Jurkat, Clone E6-1 (cell line): Measurements from ENCODE around the gene LBP.

Experiments
- DNase-seq: peaks from one replicate; pipeline ENCODE4 v3.0.0-alpha.2; 2011; ENCODE audit warnings: low read depth, low spot score
- H3K4me3 ChIP-seq: 2 replicates; pipeline ENCODE4 v1.5.1; 2011; ENCODE audit warnings: mild to moderate bottlenecking, low read length, control low read depth, moderate library complexity

The LBP gene

GRCh38 chr20:38343311-38344106 lies 2.8 kb upstream of the LBP start:
- no peak for DNase-seq
- H3K4me3 ChIP-seq = no peak overlapping the region

DNA sequence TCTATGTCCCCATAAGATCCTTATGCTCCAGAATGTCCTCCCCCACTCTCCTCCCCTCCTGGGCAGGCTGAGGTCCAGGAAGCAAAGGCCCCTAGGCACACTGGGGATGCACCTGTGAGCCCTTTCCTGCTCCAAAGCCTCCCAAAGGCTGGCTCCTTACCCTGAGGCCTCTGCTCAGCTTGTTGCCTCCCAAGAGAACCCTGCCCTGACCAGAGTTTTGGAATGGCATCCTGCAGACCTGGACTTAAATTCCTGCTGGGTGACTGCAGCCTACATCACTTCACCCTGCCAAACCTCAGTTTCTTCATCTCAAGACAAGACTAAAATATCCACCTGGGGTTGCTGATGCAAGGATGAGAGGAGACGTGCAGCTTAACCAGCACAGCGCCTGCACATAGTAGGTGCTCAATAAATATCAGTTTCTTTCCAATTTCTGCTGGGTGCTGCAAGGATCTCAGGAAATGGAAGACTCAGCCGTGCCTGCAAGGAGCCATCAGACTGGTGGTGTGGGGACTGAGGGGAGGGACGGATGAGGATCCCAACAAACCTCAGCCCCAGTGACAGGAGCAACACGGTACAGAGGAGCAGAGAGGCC lies 2.1 kb upstream of the LBP start:
- no peak for DNase-seq
- no peak overlapping the region for H3K4me3 ChIP-seq

DNA sequence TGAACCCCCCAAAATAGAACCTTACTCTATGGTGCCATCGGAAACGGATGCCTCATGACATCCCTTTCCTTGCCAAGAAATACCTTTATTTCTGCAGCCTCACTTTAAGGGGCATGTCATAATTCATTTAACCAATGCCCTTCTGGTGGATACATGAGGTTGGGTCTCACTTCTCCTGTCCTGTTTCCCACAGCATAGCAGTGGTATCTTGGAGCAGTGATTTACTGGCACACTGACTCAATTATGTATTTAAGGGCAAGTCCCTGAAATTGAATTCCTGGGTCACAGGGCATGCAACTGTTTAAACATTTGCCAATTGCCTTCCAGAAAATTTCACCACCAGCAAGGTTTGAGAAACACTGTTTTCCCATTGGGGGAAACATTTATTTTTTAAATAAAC lies 639 bp upstream of the LBP start:
- no peak for DNase-seq
- no peak overlapping the region for H3K4me3 ChIP-seq

GRCh38 chr20:38346741-38347140 lies 459 bp downstream of the LBP start:
- H3K4me3 ChIP-seq = no peak overlapping the region
- DNase-seq = no peak

DNA sequence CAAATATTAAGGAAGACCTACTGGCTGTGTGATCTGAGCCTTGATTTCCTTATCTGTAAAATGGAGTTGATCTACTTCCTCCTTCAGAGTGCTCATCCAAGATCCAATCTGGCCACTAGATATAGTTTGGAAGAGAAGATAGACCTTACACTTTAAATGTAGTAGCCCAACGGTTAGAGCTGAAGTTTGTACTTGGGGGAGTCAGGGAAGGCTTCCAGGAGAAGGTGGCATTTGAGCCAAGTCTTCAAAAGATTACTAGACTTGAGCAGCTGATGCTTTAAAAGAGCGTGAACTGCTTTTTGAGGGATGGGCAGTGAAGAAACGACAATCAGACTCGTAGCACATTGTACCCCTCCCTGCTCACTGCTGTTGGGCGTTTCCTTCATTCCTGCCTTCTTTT lies 3.6 kb downstream of the LBP start:
- H3K4me3 ChIP-seq = no peak overlapping the region
- DNase-seq = no peak

DNA sequence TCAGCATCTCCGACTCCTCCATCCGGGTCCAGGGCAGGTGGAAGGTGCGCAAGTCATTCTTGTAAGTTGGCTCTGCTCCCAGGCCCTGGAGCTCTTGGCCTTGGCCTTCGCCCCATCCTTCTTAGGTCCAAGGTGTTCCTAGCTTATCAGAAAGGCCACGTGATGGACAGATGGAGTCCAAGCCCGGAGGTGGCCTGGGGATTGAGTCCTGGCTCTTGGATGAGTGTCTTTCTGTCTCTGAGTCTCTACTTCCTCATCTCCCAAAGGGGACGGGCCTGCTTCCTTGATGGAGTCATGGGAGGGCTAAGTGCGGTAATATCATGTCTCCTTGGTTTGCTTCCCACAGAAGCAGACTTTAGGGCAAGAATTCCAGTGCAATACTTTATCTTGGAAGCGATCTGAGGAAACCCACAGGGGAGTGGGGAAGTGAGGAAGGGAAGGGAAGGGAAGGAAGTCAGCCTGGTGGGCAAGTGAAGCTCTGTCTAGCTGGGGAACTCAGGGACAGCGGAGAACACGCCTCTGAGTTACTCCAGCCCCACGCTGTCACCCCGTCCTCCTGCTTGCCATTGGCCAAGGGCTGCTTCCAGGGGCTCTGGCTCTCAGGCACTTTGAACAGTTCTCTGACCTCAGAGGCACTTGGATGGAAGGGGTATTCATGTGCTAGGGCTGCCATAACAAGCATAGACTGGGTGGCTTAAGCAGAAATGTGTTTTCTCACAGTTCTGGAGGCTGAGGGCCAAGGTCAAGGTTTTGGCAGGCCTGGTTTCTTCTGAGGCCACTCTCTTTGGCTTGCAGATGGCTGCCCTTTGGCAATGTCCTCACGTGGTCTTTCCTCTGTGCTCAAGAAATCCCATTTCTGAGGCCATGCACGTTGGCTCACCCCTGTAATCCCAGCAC lies 4.8 kb downstream of the LBP start:
- H3K4me3 ChIP-seq = no peak overlapping the region
- DNase-seq = no peak

DNA sequence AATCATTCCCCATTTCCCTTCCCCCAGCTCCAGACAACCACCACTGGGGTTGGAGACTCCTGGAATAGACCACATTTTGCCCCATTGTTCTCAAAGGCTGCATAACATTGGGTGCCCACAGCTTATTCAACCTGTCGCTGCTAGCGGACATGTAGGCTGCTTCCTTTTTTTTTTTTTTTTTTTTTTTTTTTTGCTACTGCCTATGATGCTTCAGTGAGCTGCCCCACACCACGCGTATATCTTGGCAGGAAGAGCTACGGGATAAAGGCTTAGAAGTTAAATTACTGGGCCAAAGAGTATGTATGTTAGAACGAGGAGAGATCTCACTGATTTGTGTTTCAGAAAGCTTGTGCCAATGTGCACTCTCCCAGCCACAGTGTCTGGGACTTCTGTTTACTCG lies 7.0 kb downstream of the LBP start:
- DNase-seq = no peak
- no peak overlapping the region for H3K4me3 ChIP-seq

GRCh38 chr20:38354227-38354626 lies 7.9 kb downstream of the LBP start:
- DNase-seq = no peak
- no peak overlapping the region for H3K4me3 ChIP-seq

DNA sequence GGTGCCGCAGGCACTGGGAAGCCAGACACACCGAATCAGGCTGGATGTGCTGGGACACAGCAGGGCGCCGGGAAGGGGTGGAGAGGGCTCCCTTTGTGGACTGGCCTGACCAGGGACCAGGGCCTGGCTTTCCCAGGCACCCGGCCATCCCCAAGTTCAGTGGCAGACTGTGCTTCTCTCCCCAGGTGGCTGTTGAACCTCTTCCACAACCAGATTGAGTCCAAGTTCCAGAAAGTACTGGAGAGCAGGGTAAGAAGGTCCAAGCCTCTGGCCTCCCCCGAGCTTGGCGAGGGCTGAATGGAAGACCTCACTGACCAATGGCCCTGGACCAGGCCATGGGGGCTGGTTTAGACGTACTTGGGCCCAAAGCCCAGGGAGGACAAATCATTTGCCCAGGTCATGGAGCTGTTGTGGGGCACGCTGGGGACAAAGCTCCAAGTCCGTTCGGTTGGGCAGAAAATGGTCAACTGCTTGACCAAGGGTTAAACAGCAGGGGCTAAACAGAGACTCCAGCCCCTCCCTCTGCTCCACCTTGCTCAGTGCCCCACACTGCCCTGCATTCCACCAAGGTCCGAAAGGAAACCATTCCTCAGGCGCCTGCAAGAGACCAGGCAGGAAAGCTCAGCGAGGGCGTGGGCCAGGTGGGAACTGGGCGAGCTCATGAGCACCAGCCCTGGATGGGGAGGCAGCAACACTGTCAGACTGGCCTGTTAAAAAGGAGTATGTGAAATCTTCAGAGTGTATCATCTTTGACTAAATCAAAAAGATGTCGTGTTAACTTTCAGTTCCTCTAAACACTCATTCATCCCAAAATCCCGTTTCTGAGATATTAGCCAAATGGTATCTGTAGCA lies 9.1 kb downstream of the LBP start:
- DNase-seq = no peak
- no peak overlapping the region for H3K4me3 ChIP-seq

DNA sequence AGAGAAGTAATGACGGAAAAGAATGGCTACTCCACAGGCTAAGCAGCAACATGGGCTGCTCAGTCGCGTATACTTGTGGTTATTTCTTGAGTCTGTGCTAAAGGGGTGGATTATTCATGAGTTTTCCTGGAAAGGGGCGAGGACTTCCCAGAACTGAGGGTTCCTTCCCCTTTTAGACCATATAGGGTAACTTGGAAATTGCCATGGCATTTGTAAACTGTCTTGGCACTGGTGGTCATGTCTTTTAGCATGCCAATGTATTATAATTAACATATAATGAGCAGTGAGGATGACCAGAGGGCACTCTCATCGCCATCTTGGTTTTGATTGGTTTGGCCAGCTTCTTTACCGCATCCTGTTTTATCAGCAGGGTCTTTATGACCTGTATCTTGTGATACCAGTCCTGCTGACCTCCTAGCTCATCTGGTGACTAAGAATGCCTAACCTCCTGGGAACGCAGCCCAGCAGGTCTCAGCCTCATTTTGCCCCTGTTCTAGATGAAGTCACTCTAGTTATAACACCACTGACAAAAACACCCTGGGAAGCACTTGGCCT lies 11.4 kb downstream of the LBP start:
- no peak for DNase-seq
- no peak overlapping the region for H3K4me3 ChIP-seq

GRCh38 chr20:38358556-38358955 lies 12.3 kb downstream of the LBP start:
- DNase-seq = no peak
- H3K4me3 ChIP-seq = no peak overlapping the region

DNA sequence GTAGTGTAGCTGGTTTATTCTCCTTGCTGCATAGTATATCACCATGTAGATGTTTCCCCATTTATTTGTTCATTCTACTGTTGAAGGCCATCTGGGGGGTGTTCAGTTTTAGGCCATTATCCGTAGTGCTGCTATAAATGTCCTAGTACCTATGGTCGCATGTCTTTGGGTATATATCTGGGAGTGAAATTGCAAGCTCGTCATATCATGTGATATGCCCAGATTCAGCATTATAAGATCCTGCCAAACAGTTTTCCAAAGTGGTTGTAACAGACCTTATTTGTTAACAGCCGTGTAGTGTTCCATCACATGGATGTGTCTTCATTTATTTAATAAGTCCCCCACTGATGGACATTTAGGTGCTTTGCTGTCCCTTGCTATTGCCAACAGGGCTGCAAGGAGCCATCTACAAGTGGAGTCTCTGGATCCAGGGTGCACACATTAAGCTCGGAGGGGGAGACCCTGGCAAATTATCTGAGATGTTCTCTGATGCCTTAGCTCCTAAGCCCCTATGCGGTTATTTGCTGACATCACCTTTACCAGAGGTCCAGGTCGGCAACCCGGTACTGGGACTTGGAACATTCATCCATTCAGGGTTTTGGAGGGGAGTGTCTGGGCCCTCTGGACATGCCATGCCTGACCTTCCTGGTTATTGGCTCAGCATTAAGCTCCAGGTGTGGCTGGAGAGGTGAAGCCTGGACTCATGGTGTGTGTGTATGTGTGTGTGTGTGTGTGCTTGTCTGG lies 16.9 kb downstream of the LBP start:
- H3K4me3 ChIP-seq = no peak overlapping the region
- DNase-seq = no peak

- no peak overlapping the region for H3K4me3 ChIP-seq
- peak; percentile 27 for DNase-seq
These were observed 23.1 kb downstream of the LBP start for GRCh38 chr20:38369389-38369788.

- no peak for DNase-seq
- H3K4me3 ChIP-seq = no peak overlapping the region
These were observed 26.5 kb downstream of the LBP start for GRCh38 chr20:38372806-38373205.

- no peak for DNase-seq
- H3K4me3 ChIP-seq = no peak overlapping the region
These were observed 27.1 kb downstream of the LBP start for GRCh38 chr20:38373231-38373867.

DNA sequence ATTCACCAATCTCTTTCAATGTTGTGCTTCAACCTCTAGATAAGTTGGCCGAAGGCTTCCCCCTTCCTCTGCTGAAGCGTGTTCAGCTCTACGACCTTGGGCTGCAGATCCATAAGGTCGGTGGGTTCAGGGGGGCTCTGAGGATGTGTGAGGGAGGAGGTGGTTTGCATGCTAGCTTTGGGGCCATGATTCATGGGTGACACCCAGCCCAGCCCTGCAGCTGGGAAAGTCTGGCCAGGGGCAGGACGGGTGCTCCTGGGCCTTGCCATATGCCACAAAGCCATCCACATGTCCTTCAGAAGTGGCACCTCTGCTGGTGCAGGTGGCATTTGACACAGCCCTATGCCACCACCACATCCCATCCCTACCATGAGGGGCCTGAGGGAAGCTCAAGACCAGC lies 27.6 kb downstream of the LBP start:
- no peak for DNase-seq
- H3K4me3 ChIP-seq = no peak overlapping the region

DNA sequence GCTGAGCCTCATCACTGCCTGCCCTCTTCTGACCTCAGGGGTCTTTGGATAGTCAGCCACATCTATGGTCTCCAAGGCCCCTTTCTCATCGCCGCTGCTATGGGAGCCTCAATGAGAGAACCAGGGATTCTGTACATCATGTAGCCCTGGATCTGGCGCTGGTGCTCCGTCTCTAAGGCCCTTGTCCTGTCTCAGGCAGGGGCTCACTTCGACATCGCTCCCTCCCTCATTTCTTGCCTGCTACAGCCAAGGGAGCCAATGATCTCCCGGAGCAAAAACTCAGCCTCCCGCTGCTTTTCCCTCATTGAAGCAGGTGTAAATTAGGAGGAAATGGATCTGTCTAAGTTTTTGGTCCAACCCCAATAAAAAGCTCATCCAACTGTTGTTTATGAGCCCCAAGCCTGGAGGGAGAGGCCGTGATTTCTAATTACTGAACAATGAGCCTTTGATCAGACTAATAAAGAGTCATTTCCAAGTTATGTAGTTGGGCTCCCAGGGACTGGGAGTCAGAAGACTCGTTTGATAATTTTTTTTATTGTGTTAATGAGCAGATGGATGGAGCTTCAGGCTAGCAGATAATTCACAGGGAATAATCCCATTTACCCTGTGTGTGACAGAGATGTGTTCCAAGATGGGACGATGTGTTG lies 30.9 kb downstream of the LBP start:
- DNase-seq = no peak

More for the DNA sequence above, 30.9 kb downstream of the LBP start:
- H3K4me3 ChIP-seq = no peak overlapping the region
